K562 (cell line): Measurements from ENCODE around the gene VWDE.

Experiments
- CAMTA2 ChIP-seq: fragments of 250-450 bp; sonication (Bioruptor Pico); conservative IDR thresholded peaks from 2 replicates; pipeline ENCODE4 v1.5.1; 2022
- CTCF ChIP-seq, 3 experiments: IDR thresholded peaks in 2 of 3; conservative IDR thresholded peaks in 1 of 3; 2 replicates each; pipeline ENCODE4 v1.5.1; 2011 to 2012; ENCODE audit warnings: low read length in 3 of 3, mild to moderate bottlenecking in 3 of 3, control low read depth in 2 of 3, improper control_type of control experiment in 1 of 3, inconsistent platforms in 1 of 3, low read depth in 1 of 3, mixed read lengths in 1 of 3, moderate library complexity in 1 of 3; ENCODE audit not compliant: insufficient read depth in 2 of 3
- MED1 ChIP-seq: sonication (generic); formaldehyde crosslinking; IDR thresholded peaks from 2 replicates; pipeline ENCODE4 v1.8.1; 2023; ENCODE audit warnings: missing genetic modification reagents, borderline replicate concordance
- MYC ChIP-seq, 2 experiments: fragments of 250-450 bp in 1 of 2; sonication (Bioruptor Pico) in 1 of 2; IDR thresholded peaks; 2 replicates each; pipeline versions ENCODE4 v1.5.1 to v1.6.1; 2012 to 2021; ENCODE audit warnings: low read depth in 2 of 2, borderline replicate concordance in 1 of 2, improper control_type of control experiment in 1 of 2, low read length in 1 of 2, mild to moderate bottlenecking in 1 of 2, moderate library complexity in 1 of 2
- POLR2A ChIP-seq: fragments of 450-650 bp; conservative IDR thresholded peaks from 2 replicates; pipeline ENCODE4 v1.6.1; 2016

GRCh38 chr7:12386313-12386740, 17.3 kb downstream of the VWDE start:
- no peak for TF ChIP-seq CTCF (IDR thresholded peaks at IDR 0.05 in 2 of 3, conservative IDR thresholded peaks at IDR 0.05 in 1 of 3; ENCODE audit: insufficient read depth in 2 of 3, low read depth in 1 of 3, low read length in 3 of 3)
- TF ChIP-seq POLR2A: peak; percentile 52; the same call in 1 of the 2 replicates
- TF ChIP-seq MED1 (CRISPR knock-in tag): no peak
- no peak for TF ChIP-seq MYC (IDR thresholded peaks at IDR 0.05; ENCODE audit: low read depth, low read length)
- no peak for TF ChIP-seq MYC (CRISPR knock-in tag; IDR thresholded peaks at IDR 0.05; ENCODE audit: borderline replicate concordance, low read depth)
- TF ChIP-seq CAMTA2 (CRISPR knock-in tag): no peak
